Kidney epithelial cell (primary cell): ENCODE data around the gene KCNA2. TPM values are rescaled to one million over a fixed set of nuclear protein-coding genes. Genes with fewer than 3 reads are reported as not detected.

Source experiments
- DNase-seq: peaks from one replicate; pipeline ENCODE4 v3.0.0-alpha.2; 2010; ENCODE audit warnings: low read depth
- H3K27me3 ChIP-seq: 2 replicates; pipeline ENCODE4 v1.6.0; 2011; ENCODE audit warnings: low read length; ENCODE audit not compliant: control insufficient read depth, insufficient read depth
- H3K36me3 ChIP-seq: 2 replicates; pipeline ENCODE4 v1.5.1; 2011; ENCODE audit warnings: low read length; ENCODE audit not compliant: control insufficient read depth, insufficient read depth
- H3K4me3 ChIP-seq: 2 replicates; pipeline ENCODE4 v1.5.1; 2011; ENCODE audit warnings: low read depth, mild to moderate bottlenecking, control low read depth, low read length
- CTCF ChIP-seq: IDR thresholded peaks from 2 replicates; pipeline ENCODE4 v1.5.1; 2011; ENCODE audit warnings: mild to moderate bottlenecking, moderate library complexity, low read length, control low read depth, inconsistent platforms; ENCODE audit not compliant: insufficient read depth, poor library complexity, severe bottlenecking
- total RNA-seq: library from RNA; depleted of rRNA; stranded (reverse); fragments of >200 nt; gene quantifications from 2 replicates; pipeline ENCODE4 v1.2.3, GENCODE V29; 2015

Gene KCNA2
- total RNA-seq, 1 donor from 2014 or later: not detected

GRCh38 chr1:110645211-110645610 lies 39.1 kb upstream of the KCNA2 start:
- TF ChIP-seq CTCF: no peak
- Histone ChIP-seq H3K27me3 (no peaks in the 10 kb centered on the region), H3K4me3 (no peak overlapping the region), H3K36me3 (no peaks in the 10 kb centered on the region)
- no peak for DNase-seq

- Histone ChIP-seq H3K36me3 (no peaks in the 10 kb centered on the region), H3K4me3 (no peak overlapping the region), H3K27me3 (no peaks in the 10 kb centered on the region)
- no peak for DNase-seq
- no peak for TF ChIP-seq CTCF
These were observed 37.8 kb upstream of the KCNA2 start for GRCh38 chr1:110643879-110644472.

GRCh38 chr1:110639724-110640386 lies 33.7 kb upstream of the KCNA2 start:
- H3K36me3 ChIP-seq: no peaks in the 10 kb centered on the region
- DNase-seq: no peak
- H3K4me3 ChIP-seq: no peak overlapping the region
- TF ChIP-seq CTCF: no peak
- H3K27me3 ChIP-seq: no peaks in the 10 kb centered on the region

- TF ChIP-seq CTCF: no peak
- no peaks in the 10 kb centered on the region for H3K27me3 ChIP-seq
These were observed 32.4 kb upstream of the KCNA2 start for GRCh38 chr1:110638556-110638955.

GRCh38 chr1:110638058-110638457 lies 31.9 kb upstream of the KCNA2 start:
- Histone ChIP-seq H3K27me3 (no peaks in the 10 kb centered on the region), H3K4me3 (no peak overlapping the region), H3K36me3 (no peaks in the 10 kb centered on the region)
- DNase-seq: no peak
- no peak for TF ChIP-seq CTCF

More at GRCh38 chr1:110638556-110638955, 32.4 kb upstream of the KCNA2 start:
- DNase-seq: no peak
- H3K4me3 ChIP-seq: no peak overlapping the region
- H3K36me3 ChIP-seq: no peaks in the 10 kb centered on the region

- Histone ChIP-seq H3K4me3 (no peak overlapping the region), H3K36me3 (no peaks in the 10 kb centered on the region), H3K27me3 (no peaks in the 10 kb centered on the region)
- no peak for DNase-seq
- TF ChIP-seq CTCF: no peak
These were observed 31.3 kb upstream of the KCNA2 start for GRCh38 chr1:110637475-110637874.
